Loucy (cell line): ENCODE data around the gene ABCC3.

Source experiments
- EZH2phosphoT487 ChIP-seq: fragments of 200-600 bp; IDR thresholded peaks from 2 replicates; pipeline ENCODE4 v1.6.1; 2018; ENCODE audit warnings: antibody characterized with exemption, mild to moderate bottlenecking, moderate library complexity, borderline replicate concordance
- TF ChIP-seq, protein P1 (sequence below): fragments of 200-600 bp; sonication (generic); conservative IDR thresholded peaks from 2 replicates; pipeline ENCODE4 v1.5.1; 2014; ENCODE audit warnings: mild to moderate bottlenecking, antibody characterized with exemption, low read length

DNA sequence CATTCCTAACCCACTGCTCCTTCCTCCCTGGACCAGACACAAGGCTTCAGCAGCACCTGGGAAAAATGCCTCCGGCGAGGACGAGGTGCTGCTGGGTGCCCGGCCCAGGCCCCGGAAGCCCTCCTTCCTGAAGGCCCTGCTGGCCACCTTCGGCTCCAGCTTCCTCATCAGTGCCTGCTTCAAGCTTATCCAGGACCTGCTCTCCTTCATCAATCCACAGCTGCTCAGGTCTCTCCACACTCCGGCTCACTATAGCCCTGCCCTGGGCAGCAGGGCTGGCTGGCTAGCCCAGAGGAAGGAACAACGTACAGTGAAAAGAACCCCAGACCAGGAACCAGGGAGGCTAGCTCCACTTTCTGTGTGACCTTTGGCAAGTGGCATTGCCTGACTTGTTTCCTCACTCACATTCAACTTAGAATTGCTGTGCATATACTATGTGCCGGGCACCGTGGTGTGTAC is 26.2 kb downstream of the ABCC3 start:
- TF ChIP-seq, protein P1, sequence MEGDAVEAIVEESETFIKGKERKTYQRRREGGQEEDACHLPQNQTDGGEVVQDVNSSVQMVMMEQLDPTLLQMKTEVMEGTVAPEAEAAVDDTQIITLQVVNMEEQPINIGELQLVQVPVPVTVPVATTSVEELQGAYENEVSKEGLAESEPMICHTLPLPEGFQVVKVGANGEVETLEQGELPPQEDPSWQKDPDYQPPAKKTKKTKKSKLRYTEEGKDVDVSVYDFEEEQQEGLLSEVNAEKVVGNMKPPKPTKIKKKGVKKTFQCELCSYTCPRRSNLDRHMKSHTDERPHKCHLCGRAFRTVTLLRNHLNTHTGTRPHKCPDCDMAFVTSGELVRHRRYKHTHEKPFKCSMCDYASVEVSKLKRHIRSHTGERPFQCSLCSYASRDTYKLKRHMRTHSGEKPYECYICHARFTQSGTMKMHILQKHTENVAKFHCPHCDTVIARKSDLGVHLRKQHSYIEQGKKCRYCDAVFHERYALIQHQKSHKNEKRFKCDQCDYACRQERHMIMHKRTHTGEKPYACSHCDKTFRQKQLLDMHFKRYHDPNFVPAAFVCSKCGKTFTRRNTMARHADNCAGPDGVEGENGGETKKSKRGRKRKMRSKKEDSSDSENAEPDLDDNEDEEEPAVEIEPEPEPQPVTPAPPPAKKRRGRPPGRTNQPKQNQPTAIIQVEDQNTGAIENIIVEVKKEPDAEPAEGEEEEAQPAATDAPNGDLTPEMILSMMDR, result no peak
- no peak for TF ChIP-seq EZH2phosphoT487
